Panc1 (cell line): ENCODE results near the gene BRWD1. TPM values are rescaled to one million over a fixed set of nuclear protein-coding genes. Genes with fewer than 3 reads are reported as not detected.
A peak's percentile ranks its signal among the peaks of the same experiment; 100 is the strongest.

Source experiments
- ATAC-seq: fragments of 200-7000 bp; cut with Tn5 transposase; 2 replicates; pipeline ENCODE4 v1.9.1; 2020; ENCODE audit warnings: mild to moderate bottlenecking, moderate library complexity
- BruUV-seq: library from RNA; stranded (reverse); fragments of 400-500 nt; replicated peaks from 2 replicates; lab custom pipeline; 2021; lab: Mats Ljungman, UMichigan
- CTCF ChIA-PET: fragments of 300-600 bp; sonication (Branson Sonifier 250); formaldehyde crosslinking; loops from one replicate; lab custom pipeline; 2022; ENCODE audit warnings: antibody characterized with exemption; lab: Charles Lee
- POLR2A ChIA-PET: fragments of 300-600 bp; sonication (Branson Sonifier 250); formaldehyde crosslinking; loops from one replicate; lab custom pipeline; 2022; ENCODE audit warnings: antibody characterized with exemption; lab: Charles Lee
- DNase-seq: peaks from one replicate; pipeline ENCODE4 v3.0.0-alpha.2; 2010; ENCODE audit warnings: low read depth, low spot score
- H3K27ac ChIP-seq: 2 replicates; pipeline ENCODE4 v1.5.1; 2011; ENCODE audit warnings: mild to moderate bottlenecking, low read length, inconsistent platforms
- H3K27me3 ChIP-seq: fragments of 200-500 bp; sonication (Bioruptor generic); 2 replicates; pipeline ENCODE4 v1.6.0; 2014; ENCODE audit warnings: low read length, inconsistent platforms; ENCODE audit not compliant: control insufficient read depth, insufficient read depth
- H3K36me3 ChIP-seq: fragments of 200-500 bp; sonication (Bioruptor generic); 2 replicates; pipeline ENCODE4 v1.5.1; 2014; ENCODE audit warnings: inconsistent platforms, mild to moderate bottlenecking, low read length, moderate library complexity; ENCODE audit not compliant: control insufficient read depth, insufficient read depth
- H3K4me1 ChIP-seq: 2 replicates; pipeline ENCODE4 v1.5.1; 2011; ENCODE audit warnings: inconsistent platforms, mild to moderate bottlenecking, low read length, moderate library complexity; ENCODE audit not compliant: control insufficient read depth, insufficient read depth
- H3K4me3 ChIP-seq, 2 experiments: 2 replicates each; pipeline ENCODE4 v1.5.1; 2011 to 2012; ENCODE audit warnings: low read depth in 2 of 2, low read length in 2 of 2, mild to moderate bottlenecking in 2 of 2, inconsistent platforms in 1 of 2, moderate library complexity in 1 of 2
- H3K9me3 ChIP-seq: fragments of 200-500 bp; sonication (Bioruptor generic); 2 replicates; pipeline ENCODE4 v1.5.1; 2014; ENCODE audit warnings: low read depth, mild to moderate bottlenecking, inconsistent platforms, low read length, moderate library complexity; ENCODE audit not compliant: control insufficient read depth, insufficient read depth
- POLR2AphosphoS5 ChIP-seq: IDR thresholded peaks from 2 replicates; pipeline ENCODE4 v1.6.1; 2012; ENCODE audit warnings: mild to moderate bottlenecking, low read depth, low read length, moderate library complexity
- SIN3A ChIP-seq: IDR thresholded peaks from 2 replicates; pipeline ENCODE4 v1.6.1; 2012; ENCODE audit warnings: low read depth, mild to moderate bottlenecking, low read length, moderate library complexity, borderline replicate concordance; ENCODE audit not compliant: insufficient read depth
- TCF7L2 ChIP-seq: IDR thresholded peaks from 2 replicates; pipeline ENCODE4 v1.6.1; 2011; ENCODE audit warnings: mild to moderate bottlenecking, low read depth, low read length, inconsistent platforms
- in situ Hi-C: cut with HindIII; loops from 2 replicates; pipeline ENCODE4 v1.10.0; 2016; ENCODE audit warnings: low sequenced_read_pairs, low pct_unique_long_range_greater_than_20kb
- intact Hi-C: fragments of 100-400 bp; cut with micrococcal nuclease; formaldehyde crosslinking; loops from one replicate; pipeline ENCODE4 v1.10.0; 2022; ENCODE audit not compliant: unreplicated experiment
- total RNA-seq: library from RNA; stranded (reverse); gene quantifications from one replicate; pipeline ENCODE4 v1.2.1, GENCODE V29; 2021; ENCODE audit not compliant: unreplicated experiment
- TF ChIP-seq, protein P1 (sequence below), 2 experiments: IDR thresholded peaks; 2 replicates each; pipeline ENCODE4 v1.6.1; 2011 to 2012; ENCODE audit warnings: low read depth in 2 of 2, control low read depth in 1 of 2, low read length in 1 of 2, mild to moderate bottlenecking in 1 of 2, moderate library complexity in 1 of 2; ENCODE audit not compliant: insufficient read depth in 1 of 2
- TF ChIP-seq, protein P2 (sequence below): fragments of 450-650 bp; IDR thresholded peaks from 2 replicates; pipeline ENCODE4 v1.5.1; 2017; ENCODE audit warnings: mild to moderate bottlenecking

BRWD1 gene
- total RNA-seq, 1 experiment from 2014 or later, result 26.2 TPM

GRCh38 chr21:39314143-39315027, 953 bp upstream of the BRWD1 start:
- BruUV-seq, result TSS peak; percentile 87
- ATAC-seq (peak; percentile 25; the same call in 1 of the 2 replicates), DNase-seq (no peak)
- intact Hi-C loops, result no loop called here
- Histone ChIP-seq H3K4me3 (peak overlapping the region; percentile 65 to 71), H3K36me3 (peaks cover 8% of the 10 kb centered on the region; the same call in 1 of the 2 replicates), H3K27ac (peak overlapping the region; percentile 91), H3K27me3 (no peaks in the 10 kb centered on the region), H3K4me1 (peaks cover 6% of the 10 kb centered on the region), H3K9me3 (no peaks in the 10 kb centered on the region)
- in situ Hi-C loops, result no loop called here
- ChIA-PET POLR2A (no interaction called here), CTCF (no interaction called here)
- TF ChIP-seq SIN3A (no peak), TCF7L2 (no peak), POLR2AphosphoS5 (no peak; the same call in 1 of the 2 replicates)
- TF ChIP-seq, protein P1, sequence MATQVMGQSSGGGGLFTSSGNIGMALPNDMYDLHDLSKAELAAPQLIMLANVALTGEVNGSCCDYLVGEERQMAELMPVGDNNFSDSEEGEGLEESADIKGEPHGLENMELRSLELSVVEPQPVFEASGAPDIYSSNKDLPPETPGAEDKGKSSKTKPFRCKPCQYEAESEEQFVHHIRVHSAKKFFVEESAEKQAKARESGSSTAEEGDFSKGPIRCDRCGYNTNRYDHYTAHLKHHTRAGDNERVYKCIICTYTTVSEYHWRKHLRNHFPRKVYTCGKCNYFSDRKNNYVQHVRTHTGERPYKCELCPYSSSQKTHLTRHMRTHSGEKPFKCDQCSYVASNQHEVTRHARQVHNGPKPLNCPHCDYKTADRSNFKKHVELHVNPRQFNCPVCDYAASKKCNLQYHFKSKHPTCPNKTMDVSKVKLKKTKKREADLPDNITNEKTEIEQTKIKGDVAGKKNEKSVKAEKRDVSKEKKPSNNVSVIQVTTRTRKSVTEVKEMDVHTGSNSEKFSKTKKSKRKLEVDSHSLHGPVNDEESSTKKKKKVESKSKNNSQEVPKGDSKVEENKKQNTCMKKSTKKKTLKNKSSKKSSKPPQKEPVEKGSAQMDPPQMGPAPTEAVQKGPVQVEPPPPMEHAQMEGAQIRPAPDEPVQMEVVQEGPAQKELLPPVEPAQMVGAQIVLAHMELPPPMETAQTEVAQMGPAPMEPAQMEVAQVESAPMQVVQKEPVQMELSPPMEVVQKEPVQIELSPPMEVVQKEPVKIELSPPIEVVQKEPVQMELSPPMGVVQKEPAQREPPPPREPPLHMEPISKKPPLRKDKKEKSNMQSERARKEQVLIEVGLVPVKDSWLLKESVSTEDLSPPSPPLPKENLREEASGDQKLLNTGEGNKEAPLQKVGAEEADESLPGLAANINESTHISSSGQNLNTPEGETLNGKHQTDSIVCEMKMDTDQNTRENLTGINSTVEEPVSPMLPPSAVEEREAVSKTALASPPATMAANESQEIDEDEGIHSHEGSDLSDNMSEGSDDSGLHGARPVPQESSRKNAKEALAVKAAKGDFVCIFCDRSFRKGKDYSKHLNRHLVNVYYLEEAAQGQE (IDR thresholded peaks at IDR 0.05; ENCODE audit: insufficient read depth in 1 of 2, low read depth in 2 of 2, low read length in 1 of 2), result no peak

- TF ChIP-seq, protein P2, sequence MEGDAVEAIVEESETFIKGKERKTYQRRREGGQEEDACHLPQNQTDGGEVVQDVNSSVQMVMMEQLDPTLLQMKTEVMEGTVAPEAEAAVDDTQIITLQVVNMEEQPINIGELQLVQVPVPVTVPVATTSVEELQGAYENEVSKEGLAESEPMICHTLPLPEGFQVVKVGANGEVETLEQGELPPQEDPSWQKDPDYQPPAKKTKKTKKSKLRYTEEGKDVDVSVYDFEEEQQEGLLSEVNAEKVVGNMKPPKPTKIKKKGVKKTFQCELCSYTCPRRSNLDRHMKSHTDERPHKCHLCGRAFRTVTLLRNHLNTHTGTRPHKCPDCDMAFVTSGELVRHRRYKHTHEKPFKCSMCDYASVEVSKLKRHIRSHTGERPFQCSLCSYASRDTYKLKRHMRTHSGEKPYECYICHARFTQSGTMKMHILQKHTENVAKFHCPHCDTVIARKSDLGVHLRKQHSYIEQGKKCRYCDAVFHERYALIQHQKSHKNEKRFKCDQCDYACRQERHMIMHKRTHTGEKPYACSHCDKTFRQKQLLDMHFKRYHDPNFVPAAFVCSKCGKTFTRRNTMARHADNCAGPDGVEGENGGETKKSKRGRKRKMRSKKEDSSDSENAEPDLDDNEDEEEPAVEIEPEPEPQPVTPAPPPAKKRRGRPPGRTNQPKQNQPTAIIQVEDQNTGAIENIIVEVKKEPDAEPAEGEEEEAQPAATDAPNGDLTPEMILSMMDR, result no peak
- TF ChIP-seq, protein P1 (IDR thresholded peaks at IDR 0.05; ENCODE audit: insufficient read depth in 1 of 2, low read depth in 2 of 2, low read length in 1 of 2), result no peak
- no peak for TF ChIP-seq TCF7L2
- TF ChIP-seq POLR2AphosphoS5, result no peak
- no peak for TF ChIP-seq SIN3A
- no peak overlapping the region for H3K27ac ChIP-seq
- DNase-seq (no peak), ATAC-seq (peak; percentile 39)
- intact Hi-C loops (no loop called here), in situ Hi-C loops (no loop called here)
- ChIA-PET CTCF (interaction anchor here (0.6 kb wide), 1 partner anchor 14 kb away, joined by 5 read pairs; no protein-coding TSS in a partner anchor), POLR2A (interaction anchor here (0.6 to 0.7 kb wide), 3 partner anchors 23 to 133 kb away, joined by 3 to 8 read pairs (median 3); a partner anchor contains a TSS)
- no peaks in the 10 kb centered on the region for H3K27me3 ChIP-seq
- peak overlapping the region; percentile 65 to 71 for H3K4me3 ChIP-seq
- H3K36me3 ChIP-seq, result peaks cover 8% of the 10 kb centered on the region; the same call in 1 of the 2 replicates
- no TSS peak for BruUV-seq
- peaks cover 6% of the 10 kb centered on the region for H3K4me1 ChIP-seq
- no peaks in the 10 kb centered on the region for H3K9me3 ChIP-seq
Observed at GRCh38 chr21:39313042-39313570, 326 bp downstream of the BRWD1 start.
